HG03159 (cell line): ENCODE results near the gene FPGS.
A peak's percentile ranks its signal among the peaks of the same experiment; 100 is the strongest.
"Not testable (repeated sequence)": the region's sequence is repeated elsewhere in the genome, so short reads cannot be mapped to it uniquely, and the experiment has no call there.

Experiments used
- ATAC-seq: cut with Tn5 transposase; IDR thresholded peaks from one replicate; pipeline ENCODE4 v1.9.1; 2021; ENCODE audit warnings: mild to moderate bottlenecking, moderate library complexity; ENCODE audit not compliant: unreplicated experiment

FPGS gene

DNA sequence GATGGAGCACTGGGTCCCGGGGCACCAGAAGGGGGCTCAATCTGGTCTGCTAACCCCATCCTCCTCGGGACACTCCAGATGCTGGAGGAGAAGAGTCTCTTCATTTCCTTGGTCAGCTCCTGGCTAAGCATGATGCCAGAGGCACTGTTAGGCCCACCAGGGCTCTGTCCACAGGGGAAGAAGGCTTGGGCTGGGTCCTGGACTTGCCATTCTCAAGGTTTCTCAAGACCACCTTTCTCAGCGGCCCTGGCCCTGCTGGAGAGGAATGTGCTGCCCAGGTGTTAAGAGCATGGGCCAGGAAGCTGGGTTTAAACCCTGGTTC lies 32.1 kb upstream of the FPGS start:
- no peak for ATAC-seq

- ATAC-seq: peak; percentile 82
Measured at GRCh38 chr9:127770905-127771569, 31.6 kb upstream of the FPGS start.

- no peak for ATAC-seq
Measured at GRCh38 chr9:127771570-127772189, 31.0 kb upstream of the FPGS start.

DNA sequence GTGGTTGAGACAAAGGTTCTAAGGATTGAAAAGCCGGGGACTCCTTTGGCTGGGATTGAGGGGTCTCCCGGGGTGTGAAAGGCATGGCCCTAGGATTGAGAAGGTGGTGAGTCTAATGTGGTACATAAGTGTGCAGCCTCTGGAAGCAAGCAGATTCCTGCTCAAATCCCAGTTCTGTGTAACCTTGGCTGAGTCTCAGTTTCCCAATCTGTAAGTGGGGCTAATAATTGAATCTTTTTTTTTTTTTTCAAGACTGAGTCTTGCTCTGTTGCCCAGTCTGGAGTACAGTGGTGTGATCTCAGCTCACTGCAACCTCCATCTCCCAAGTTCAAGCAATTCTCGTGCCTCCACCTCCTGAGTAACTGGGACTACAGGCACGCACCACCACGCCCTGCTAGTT lies 30.1 kb upstream of the FPGS start:
- no peak for ATAC-seq

- ATAC-seq: no peak
Measured at GRCh38 chr9:127773272-127773671, 29.4 kb upstream of the FPGS start.

- ATAC-seq: no peak
Measured at GRCh38 chr9:127773981-127774380, 28.7 kb upstream of the FPGS start.

- no peak for ATAC-seq
Measured at GRCh38 chr9:127776195-127776923, 26.3 kb upstream of the FPGS start.

GRCh38 chr9:127776924-127777289 lies 25.8 kb upstream of the FPGS start:
- ATAC-seq: no peak

DNA sequence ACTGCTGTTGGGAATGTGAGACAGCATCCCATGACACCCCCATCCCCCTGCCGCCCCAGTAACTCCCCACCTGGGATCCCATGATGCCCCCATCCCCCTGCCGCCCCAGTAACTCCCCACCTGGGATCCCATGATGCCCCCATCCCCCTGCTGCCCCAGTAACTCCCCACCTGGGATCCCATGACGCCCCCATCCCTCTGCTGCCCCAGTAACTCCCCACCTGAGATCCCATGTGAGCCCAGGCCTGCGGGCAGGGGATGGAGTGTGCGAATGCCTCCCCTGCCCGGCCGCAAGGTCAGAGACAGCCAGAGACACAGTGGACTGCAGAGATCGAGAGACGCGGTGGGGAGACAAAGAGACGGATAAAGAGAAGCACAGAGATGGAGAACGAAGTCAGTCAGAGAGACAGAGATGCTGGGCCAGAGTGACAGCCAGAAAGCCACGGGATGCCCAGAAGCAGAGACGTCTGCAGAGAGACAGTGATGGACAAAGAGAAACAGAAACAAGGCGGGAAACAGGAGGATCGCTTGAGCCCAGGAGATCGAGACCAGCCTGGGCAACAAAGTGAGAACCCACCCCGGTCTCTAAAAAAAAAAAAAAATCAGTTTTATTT lies 25.2 kb upstream of the FPGS start:
- no peak for ATAC-seq

DNA sequence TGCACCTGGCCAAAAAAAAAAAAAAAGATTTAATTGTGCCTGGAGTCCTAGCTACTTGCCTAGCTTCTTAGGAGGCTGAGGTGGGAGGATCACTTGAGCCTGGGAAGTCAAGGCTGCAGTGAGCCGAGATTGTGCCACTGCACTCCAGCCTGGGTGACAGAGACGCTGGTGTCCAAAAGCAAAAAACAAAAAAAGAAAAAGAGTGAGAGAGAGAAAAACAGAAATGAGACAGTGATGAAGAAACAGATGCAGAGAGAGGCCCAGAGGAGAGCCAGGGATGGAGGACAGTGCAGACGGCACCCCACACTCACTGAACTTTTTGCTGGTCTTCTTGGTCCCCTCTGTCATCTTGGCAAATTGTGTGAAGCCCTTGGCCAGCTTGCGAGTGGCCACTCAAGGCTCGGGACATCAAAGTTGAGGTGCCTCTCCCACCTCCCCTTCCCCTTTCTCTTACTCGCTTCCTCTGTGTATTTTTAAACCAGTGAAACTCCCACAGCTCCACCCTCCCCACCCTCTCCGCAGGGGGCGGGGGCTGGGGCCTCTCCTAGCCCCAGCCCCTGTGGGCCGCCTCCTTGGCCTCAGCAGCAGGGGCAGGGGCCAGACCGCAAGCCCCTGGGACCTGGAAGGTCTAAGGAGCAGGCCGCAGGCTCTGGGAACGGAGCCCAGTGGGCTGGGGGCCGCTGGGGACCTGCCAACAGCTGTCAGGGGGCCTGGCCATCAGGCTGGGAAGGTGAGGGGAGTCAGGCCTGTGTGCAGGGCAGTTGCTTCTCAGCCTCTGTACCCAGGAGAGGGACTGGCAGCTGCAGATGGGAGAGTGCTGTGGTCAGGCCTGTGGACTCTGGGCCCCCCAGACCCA lies 24.2 kb upstream of the FPGS start, which contains the start of gene SH2D3C:
SH2D3C (minus strand) TSS at position 387 of the 856 bp plus-strand sequence; CDS start at position 348, 39 bp downstream.
- ATAC-seq: peak; percentile 30

GRCh38 chr9:127779136-127779981 lies 23.3 kb upstream of the FPGS start:
- ATAC-seq: peak; percentile 41

DNA sequence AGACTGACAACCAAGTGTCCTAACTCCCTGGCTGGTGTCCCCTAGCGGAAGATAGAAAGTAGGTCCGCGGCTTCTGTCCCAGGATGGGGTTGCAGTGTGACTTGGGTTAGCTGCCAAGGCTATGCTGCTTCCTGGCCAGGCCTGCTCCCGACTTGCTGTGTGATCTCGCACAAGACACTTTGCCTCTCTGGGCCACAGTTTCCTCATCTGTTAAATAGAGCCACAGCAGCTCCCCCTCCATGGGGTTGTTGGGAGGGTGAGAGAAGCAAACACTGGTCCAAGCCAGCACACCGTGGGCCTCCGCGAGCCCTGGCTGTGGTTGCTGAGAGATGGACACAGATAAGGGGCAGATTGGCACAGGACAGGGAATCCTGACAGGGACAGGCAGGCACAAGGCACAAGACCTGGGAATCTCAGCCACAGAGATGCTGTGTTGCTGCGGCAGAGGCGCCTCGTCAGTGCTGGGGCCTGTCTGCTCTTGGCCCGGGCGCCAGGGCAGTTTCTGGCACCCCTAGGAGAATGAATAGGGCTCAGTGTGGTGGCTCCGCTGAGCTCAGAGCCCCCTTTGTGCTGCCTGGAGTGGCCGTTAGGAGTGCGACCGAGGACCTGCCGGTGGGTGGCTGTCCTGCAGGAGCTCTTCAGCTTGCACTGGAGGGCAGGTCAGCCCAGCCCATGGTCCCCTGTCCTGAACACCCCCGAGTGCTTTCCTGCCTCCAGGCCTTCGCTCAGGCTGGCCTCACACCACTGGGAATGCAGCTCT lies 22.4 kb upstream of the FPGS start:
- ATAC-seq: no peak

DNA sequence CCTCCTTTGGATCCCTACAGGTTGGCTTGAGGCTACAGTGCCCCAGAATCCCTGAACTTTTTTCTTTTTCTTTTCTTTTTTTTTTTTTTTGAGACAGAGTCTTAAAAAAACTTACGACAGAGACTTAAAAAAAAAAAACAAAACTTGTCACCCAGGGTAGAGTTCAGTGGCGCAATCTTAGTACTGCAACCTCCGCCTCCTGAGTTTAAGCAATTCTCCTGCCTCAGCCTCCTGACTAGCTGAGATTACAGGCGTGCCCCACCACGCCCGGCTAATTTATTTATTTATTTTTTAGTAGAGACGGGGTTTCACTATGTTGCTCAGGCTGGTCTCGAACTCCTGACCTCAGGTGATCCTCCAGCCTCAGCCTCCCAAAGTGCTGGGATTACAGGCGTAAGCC lies 21.8 kb upstream of the FPGS start:
- ATAC-seq: not testable (repeated sequence)

- ATAC-seq: no peak
Measured at GRCh38 chr9:127781806-127782205, 20.9 kb upstream of the FPGS start.

GRCh38 chr9:127783111-127784008 lies 19.3 kb upstream of the FPGS start:
- ATAC-seq: no peak

DNA sequence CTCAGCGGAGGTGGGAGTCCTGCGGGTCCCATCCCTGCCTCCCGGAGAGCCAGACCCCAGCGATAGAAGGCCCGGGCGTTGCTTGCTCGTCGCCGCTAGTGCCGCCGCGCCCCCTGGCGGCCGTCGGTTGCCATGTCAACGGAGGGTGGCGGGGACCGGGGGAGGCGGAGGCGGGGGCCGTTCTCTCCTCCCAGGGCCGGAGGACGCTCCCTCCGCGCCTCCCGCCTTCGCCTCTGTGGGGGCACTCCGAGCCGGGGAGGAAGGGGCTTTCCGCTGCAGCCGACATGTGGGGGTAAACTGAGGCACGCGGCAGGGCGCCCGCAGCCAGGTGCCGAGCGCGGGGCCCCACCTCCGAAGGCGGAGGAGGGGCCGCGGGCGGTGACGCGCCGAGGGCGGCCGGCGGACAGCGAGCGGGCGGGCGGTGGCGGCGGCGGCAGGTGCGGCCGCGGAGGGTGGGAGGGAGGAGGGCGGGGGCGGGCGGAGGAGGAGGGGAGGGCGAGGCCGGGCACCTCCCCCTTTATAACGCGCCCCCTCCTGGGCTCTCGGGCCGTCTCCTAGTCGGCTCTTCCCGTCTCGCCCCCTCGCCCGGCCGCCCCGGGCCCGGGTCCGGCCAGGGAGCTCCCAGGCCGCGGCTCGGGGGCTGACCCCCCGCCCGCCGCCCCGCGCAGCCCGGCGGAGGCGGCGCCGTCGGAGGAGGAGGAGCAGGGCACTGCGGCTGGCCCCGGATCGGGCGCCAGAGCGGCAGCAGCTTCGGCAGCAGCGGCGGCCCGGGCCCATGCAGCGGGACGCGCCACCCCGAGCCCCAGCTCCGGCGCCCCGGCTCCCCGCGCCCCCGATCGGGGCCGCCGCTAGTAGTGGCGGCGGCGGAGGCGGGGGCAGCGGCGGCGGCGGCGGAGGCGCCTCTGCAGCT lies 17.4 kb upstream of the FPGS start:
- peak; percentile 34 for ATAC-seq
